SK-N-SH (cell line): Measurements from ENCODE around the gene ZNF474. TPM values are rescaled to one million over a fixed set of nuclear protein-coding genes. Genes with fewer than 3 reads are reported as not detected.

Experiments used
- CTCF ChIA-PET: fragments of 300-600, 350-600 bp; formaldehyde crosslinking; extraction: SDS; loops from one replicate; lab custom pipeline; 2021; lab: Yijun Ruan, JAX
- POLR2A ChIA-PET: fragments of 350-600 bp; sonication (Branson Sonifier 250); formaldehyde crosslinking; extraction: SDS; loops from one replicate; lab custom pipeline; 2020; ENCODE audit warnings: antibody characterized with exemption, inconsistent platforms; lab: Yijun Ruan, JAX
- DNase-seq: peaks from one replicate; pipeline ENCODE4 v3.0.0; 2012
- H2AFZ ChIP-seq: fragments of 200-600 bp; sonication (generic); 2 replicates; pipeline ENCODE4 v1.8.1; 2016; ENCODE audit warnings: antibody characterized with exemption, mild to moderate bottlenecking, low read depth
- H3F3A ChIP-seq: fragments of 200-600 bp; sonication (generic); replicated peaks from 2 replicates; pipeline ENCODE3; 2016; ENCODE audit warnings: antibody characterized with exemption, mild to moderate bottlenecking; ENCODE audit not compliant: insufficient read depth
- H3K27ac ChIP-seq, 2 experiments: fragments of 200-500 bp in 1 of 2; fragments of 200-600 bp in 1 of 2; sonication (Bioruptor generic) in 1 of 2; sonication (generic), shearing (Covaris generic) in 1 of 2; 2 replicates each; pipeline versions ENCODE4 v1.5.1 to v1.6.1; 2014 to 2016; ENCODE audit warnings: low read depth in 2 of 2, inconsistent platforms in 1 of 2, low read length in 1 of 2, mild to moderate bottlenecking in 1 of 2, mixed read lengths in 1 of 2
- H3K27me3 ChIP-seq: fragments of 200-600 bp; sonication (generic), shearing (Covaris generic); 2 replicates; pipeline ENCODE4 v1.6.1; 2016; ENCODE audit warnings: mixed run types; ENCODE audit not compliant: insufficient read depth
- H3K36me3 ChIP-seq, 2 experiments: fragments of 200-500 bp in 1 of 2; fragments of 200-600 bp in 1 of 2; sonication (Bioruptor generic) in 1 of 2; sonication (generic) in 1 of 2; replicated peaks in 1 of 2; 2 replicates each; pipeline versions ENCODE3 to v1.5.1; 2014 to 2016; ENCODE audit warnings: low read length in 1 of 2, mild to moderate bottlenecking in 1 of 2; ENCODE audit not compliant: insufficient read depth in 2 of 2, control insufficient read depth in 1 of 2
- H3K4me1 ChIP-seq, 2 experiments: fragments of 200-500 bp in 1 of 2; fragments of 200-600 bp in 1 of 2; sonication (Bioruptor generic) in 1 of 2; sonication (generic), shearing (Covaris generic) in 1 of 2; 2 replicates each; pipeline versions ENCODE4 v1.5.1 to v1.6.1; 2014 to 2016; ENCODE audit warnings: low read depth in 1 of 2, low read length in 1 of 2, mixed run types in 1 of 2; ENCODE audit not compliant: insufficient read depth in 2 of 2, control insufficient read depth in 1 of 2
- H3K4me2 ChIP-seq: fragments of 200-600 bp; sonication (generic), shearing (Covaris generic); 2 replicates; pipeline ENCODE4 v1.6.1; 2017; ENCODE audit warnings: mixed run types
- H3K4me3 ChIP-seq, 2 experiments: fragments of 200-500 bp in 1 of 2; fragments of 200-600 bp in 1 of 2; sonication (Bioruptor generic) in 1 of 2; sonication (generic), shearing (Covaris generic) in 1 of 2; 2 replicates each; pipeline versions ENCODE4 v1.5.1 to v1.8.1; 2014 to 2016; ENCODE audit warnings: low read depth in 2 of 2, inconsistent platforms in 1 of 2, low read length in 1 of 2, mild to moderate bottlenecking in 1 of 2, mixed read lengths in 1 of 2, moderate library complexity in 1 of 2
- H3K79me2 ChIP-seq: fragments of 200-600 bp; sonication (generic); 2 replicates; pipeline ENCODE4 v1.8.1; 2017; ENCODE audit warnings: mild to moderate bottlenecking; ENCODE audit not compliant: insufficient read depth
- H3K9ac ChIP-seq: fragments of 200-600 bp; sonication (generic); 2 replicates; pipeline ENCODE4 v1.6.1; 2017; ENCODE audit warnings: mixed run types
- H3K9me2 ChIP-seq: fragments of 200-600 bp; sonication (generic); 2 replicates; pipeline ENCODE4 v1.6.1; 2017; ENCODE audit warnings: mixed run types
- H3K9me3 ChIP-seq: fragments of 200-600 bp; sonication (generic); 2 replicates; pipeline ENCODE4 v1.6.1; 2017; ENCODE audit warnings: mixed run types, mild to moderate bottlenecking, moderate library complexity
- H4K20me1 ChIP-seq: fragments of 200-600 bp; sonication (generic); 2 replicates; pipeline ENCODE4 v1.6.1; 2017; ENCODE audit warnings: mild to moderate bottlenecking, mixed run types; ENCODE audit not compliant: insufficient read depth
- EP300 ChIP-seq, 2 experiments: IDR thresholded peaks; 2 replicates each; pipeline versions ENCODE4 v1.4.0 to v1.6.1; 2012; ENCODE audit warnings: borderline replicate concordance in 1 of 2, low read depth in 1 of 2, low read length in 1 of 2
- EZH2phosphoT487 ChIP-seq: fragments of 200-600 bp; sonication (generic); IDR thresholded peaks from 2 replicates; pipeline ENCODE4 v1.6.1; 2017; ENCODE audit warnings: low read depth, mixed run types, mild to moderate bottlenecking, antibody characterized with exemption, moderate library complexity, borderline replicate concordance
- FOSL2 ChIP-seq: IDR thresholded peaks from 2 replicates; pipeline ENCODE4 v1.4.0; 2012; ENCODE audit warnings: low read depth, mild to moderate bottlenecking, moderate library complexity, borderline replicate concordance
- FOXM1 ChIP-seq: IDR thresholded peaks from 2 replicates; pipeline ENCODE4 v1.4.0; 2012; ENCODE audit warnings: low read depth, mild to moderate bottlenecking
- GATA2 ChIP-seq: sonication (generic); formaldehyde crosslinking; IDR thresholded peaks from 2 replicates; pipeline ENCODE4 v1.5.0; 2020; ENCODE audit warnings: mild to moderate bottlenecking, missing genetic modification reagents
- JUND ChIP-seq: IDR thresholded peaks from 2 replicates; pipeline ENCODE4 v1.4.0; 2012
- MEF2A ChIP-seq: IDR thresholded peaks from 2 replicates; pipeline ENCODE4 v1.4.0; 2012; ENCODE audit warnings: low read depth, borderline replicate concordance
- RAD21 ChIP-seq: IDR thresholded peaks from 2 replicates; pipeline ENCODE4 v1.6.1; 2012; ENCODE audit warnings: mild to moderate bottlenecking, low read length
- RFX5 ChIP-seq: IDR thresholded peaks from 2 replicates; pipeline ENCODE4 v1.6.1; 2012; ENCODE audit warnings: mild to moderate bottlenecking, improper control_type of control experiment, low read length
- SIN3A ChIP-seq: IDR thresholded peaks from 2 replicates; pipeline ENCODE4 v1.6.1; 2012; ENCODE audit warnings: low read depth, mild to moderate bottlenecking, low read length, moderate library complexity, borderline replicate concordance
- SMC3 ChIP-seq: IDR thresholded peaks from 2 replicates; pipeline ENCODE4 v1.6.1; 2012; ENCODE audit warnings: low read depth, low read length, improper control_type of control experiment
- TCF12 ChIP-seq: IDR thresholded peaks from 2 replicates; pipeline ENCODE4 v1.4.0; 2012
- TEAD4 ChIP-seq: IDR thresholded peaks from 2 replicates; pipeline ENCODE4 v1.4.0; 2012; ENCODE audit warnings: mild to moderate bottlenecking, borderline replicate concordance; ENCODE audit not compliant: insufficient read depth
- WGBS: methylation state at CpG from one replicate; pipeline ENCODE4 v1.1.6; 2017; ENCODE audit warnings: low lambda C conversion rate; 5-methylcytosine and 5-hydroxymethylcytosine counted together
- polyA plus RNA-seq, 3 experiments: library from polyadenylated mRNA; depleted of rRNA; stranded (reverse); fragments of >200 nt; gene quantifications; 2 replicates each; pipeline ENCODE4 v1.2.3, GENCODE V29; 2012
- TF ChIP-seq, protein P1 (sequence below): IDR thresholded peaks from 2 replicates; pipeline ENCODE4 v1.4.0; 2012; ENCODE audit warnings: low read depth
- TF ChIP-seq, protein P2 (sequence below): IDR thresholded peaks from 2 replicates; pipeline ENCODE4 v1.6.1; 2012; ENCODE audit warnings: mild to moderate bottlenecking, low read depth, low read length, moderate library complexity
- TF ChIP-seq, protein P3 (sequence below): IDR thresholded peaks from 2 replicates; pipeline ENCODE4; 2012
- TF ChIP-seq, protein P4 (sequence below): fragments of 150-350 bp; IDR thresholded peaks from 2 replicates; pipeline ENCODE4 v1.6.1; 2017; ENCODE audit warnings: antibody characterized with exemption, low read length, low read depth, borderline replicate concordance

ZNF474 gene
- polyA plus RNA-seq, 1 of the 3 experiments (the other 2 are of a cell fraction) = 0.08 TPM

DNA sequence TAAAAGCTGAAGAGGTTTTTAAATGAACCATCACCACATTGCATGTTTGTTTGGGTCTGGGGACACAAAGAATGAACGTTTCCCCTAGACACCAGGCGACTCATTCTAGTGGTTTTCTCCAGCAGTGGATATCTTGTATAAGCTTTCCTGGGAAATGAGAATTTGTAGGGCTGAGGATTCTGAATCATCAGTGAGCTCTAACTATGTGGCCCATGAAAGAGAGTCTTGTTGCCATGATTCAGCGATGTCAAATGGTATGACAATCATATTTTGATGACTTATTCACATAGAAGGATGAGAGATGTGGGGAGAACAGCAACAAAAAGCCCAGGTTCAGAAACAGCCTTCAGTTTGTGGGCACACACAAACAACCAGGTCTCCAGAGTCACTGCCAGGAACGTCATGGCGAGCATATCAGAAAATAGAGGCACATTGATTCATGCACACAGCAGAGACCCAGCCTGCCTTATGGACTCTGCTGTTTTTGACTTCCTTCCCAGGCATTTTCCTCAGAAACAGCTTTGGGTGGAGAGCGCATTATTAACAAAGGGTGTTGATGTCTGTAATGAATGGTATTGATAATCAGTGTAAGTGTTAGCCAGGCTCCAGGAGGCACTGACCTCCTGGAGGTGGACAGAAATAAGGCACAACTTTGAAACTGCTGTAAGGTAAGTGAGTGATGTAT is 13.3 kb downstream of the ZNF474 start:
- CTCF ChIA-PET = interaction anchor here (0.9 kb wide), 2 partner anchors 19 to 50 kb away, joined by 3 read pairs; no protein-coding TSS in a partner anchor
- 0 out of 2 replicates have a peak overlapping the region, but pooled peaks have one; percentile 1 for H2AFZ ChIP-seq

More for the DNA sequence above, 13.3 kb downstream of the ZNF474 start:
- POLR2A ChIA-PET = no interaction called here
- H3K27ac ChIP-seq = peak overlapping the region in 1 of 2 experiments; percentile 95; a peak in 2 of 4 replicates
- H3K4me3 ChIP-seq = no peak overlapping the region
- H3K9me2 ChIP-seq = no peaks in the 10 kb centered on the region
- WGBS = 45% methylated on average over 6 of the region's 6 CpGs
- DNase-seq = no peak
- H4K20me1 ChIP-seq = no peaks in the 10 kb centered on the region
- 0 out of 2 replicates have a peak overlapping the region, but pooled peaks have one; percentile 22 for H3K4me2 ChIP-seq
- H3F3A ChIP-seq = peaks cover 15% of the 10 kb centered on the region
- no peaks in the 10 kb centered on the region for H3K36me3 ChIP-seq
- no peaks in the 10 kb centered on the region; a peak in 1 of 4 replicates for H3K4me1 ChIP-seq
- TF ChIP-seq RAD21 (no peak), SIN3A (no peak), SMC3 (no peak), RFX5 (no peak), TEAD4 (peak; percentile 12; the same call in 1 of the 2 replicates), TCF12 (peak; percentile 54; the same call in 1 of the 2 replicates), FOXM1 (0 out of 2 replicates have a peak, but pooled peaks have one; percentile 24), EP300 (IDR thresholded peaks at IDR 0.05; ENCODE audit: borderline replicate concordance in 1 of 2, low read depth in 1 of 2, low read length in 1 of 2) (peak in 1 of 2 experiments; percentile 23; a peak in 1 of 4 replicates), MEF2A (no peak), EZH2phosphoT487 (no peak), GATA2 (CRISPR knock-in tag) (no peak), FOSL2 (peak; percentile 78), JUND (peak; percentile 65; the same call in 1 of the 2 replicates)
- TF ChIP-seq, protein P1, sequence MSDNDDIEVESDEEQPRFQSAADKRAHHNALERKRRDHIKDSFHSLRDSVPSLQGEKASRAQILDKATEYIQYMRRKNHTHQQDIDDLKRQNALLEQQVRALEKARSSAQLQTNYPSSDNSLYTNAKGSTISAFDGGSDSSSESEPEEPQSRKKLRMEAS = no peak
- TF ChIP-seq, protein P2, sequence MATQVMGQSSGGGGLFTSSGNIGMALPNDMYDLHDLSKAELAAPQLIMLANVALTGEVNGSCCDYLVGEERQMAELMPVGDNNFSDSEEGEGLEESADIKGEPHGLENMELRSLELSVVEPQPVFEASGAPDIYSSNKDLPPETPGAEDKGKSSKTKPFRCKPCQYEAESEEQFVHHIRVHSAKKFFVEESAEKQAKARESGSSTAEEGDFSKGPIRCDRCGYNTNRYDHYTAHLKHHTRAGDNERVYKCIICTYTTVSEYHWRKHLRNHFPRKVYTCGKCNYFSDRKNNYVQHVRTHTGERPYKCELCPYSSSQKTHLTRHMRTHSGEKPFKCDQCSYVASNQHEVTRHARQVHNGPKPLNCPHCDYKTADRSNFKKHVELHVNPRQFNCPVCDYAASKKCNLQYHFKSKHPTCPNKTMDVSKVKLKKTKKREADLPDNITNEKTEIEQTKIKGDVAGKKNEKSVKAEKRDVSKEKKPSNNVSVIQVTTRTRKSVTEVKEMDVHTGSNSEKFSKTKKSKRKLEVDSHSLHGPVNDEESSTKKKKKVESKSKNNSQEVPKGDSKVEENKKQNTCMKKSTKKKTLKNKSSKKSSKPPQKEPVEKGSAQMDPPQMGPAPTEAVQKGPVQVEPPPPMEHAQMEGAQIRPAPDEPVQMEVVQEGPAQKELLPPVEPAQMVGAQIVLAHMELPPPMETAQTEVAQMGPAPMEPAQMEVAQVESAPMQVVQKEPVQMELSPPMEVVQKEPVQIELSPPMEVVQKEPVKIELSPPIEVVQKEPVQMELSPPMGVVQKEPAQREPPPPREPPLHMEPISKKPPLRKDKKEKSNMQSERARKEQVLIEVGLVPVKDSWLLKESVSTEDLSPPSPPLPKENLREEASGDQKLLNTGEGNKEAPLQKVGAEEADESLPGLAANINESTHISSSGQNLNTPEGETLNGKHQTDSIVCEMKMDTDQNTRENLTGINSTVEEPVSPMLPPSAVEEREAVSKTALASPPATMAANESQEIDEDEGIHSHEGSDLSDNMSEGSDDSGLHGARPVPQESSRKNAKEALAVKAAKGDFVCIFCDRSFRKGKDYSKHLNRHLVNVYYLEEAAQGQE = no peak
- TF ChIP-seq, protein P3, sequence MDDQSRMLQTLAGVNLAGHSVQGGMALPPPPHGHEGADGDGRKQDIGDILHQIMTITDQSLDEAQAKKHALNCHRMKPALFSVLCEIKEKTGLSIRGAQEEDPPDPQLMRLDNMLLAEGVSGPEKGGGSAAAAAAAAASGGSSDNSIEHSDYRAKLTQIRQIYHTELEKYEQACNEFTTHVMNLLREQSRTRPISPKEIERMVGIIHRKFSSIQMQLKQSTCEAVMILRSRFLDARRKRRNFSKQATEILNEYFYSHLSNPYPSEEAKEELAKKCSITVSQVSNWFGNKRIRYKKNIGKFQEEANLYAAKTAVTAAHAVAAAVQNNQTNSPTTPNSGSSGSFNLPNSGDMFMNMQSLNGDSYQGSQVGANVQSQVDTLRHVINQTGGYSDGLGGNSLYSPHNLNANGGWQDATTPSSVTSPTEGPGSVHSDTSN = peak; percentile 90
- TF ChIP-seq, protein P4, sequence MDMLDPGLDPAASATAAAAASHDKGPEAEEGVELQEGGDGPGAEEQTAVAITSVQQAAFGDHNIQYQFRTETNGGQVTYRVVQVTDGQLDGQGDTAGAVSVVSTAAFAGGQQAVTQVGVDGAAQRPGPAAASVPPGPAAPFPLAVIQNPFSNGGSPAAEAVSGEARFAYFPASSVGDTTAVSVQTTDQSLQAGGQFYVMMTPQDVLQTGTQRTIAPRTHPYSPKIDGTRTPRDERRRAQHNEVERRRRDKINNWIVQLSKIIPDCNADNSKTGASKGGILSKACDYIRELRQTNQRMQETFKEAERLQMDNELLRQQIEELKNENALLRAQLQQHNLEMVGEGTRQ = no peak
- H3K9me3 ChIP-seq = no peaks in the 10 kb centered on the region
- peak overlapping the region; percentile 69 for H3K9ac ChIP-seq
- H3K27me3 ChIP-seq = no peaks in the 10 kb centered on the region
- H3K79me2 ChIP-seq = no peaks in the 10 kb centered on the region
